Vagina (tissue), 2 donors: ENCODE results near the gene NXPE3. TPM values are rescaled to one million over a fixed set of nuclear protein-coding genes. Genes with fewer than 3 reads are reported as not detected.

ENCODE experiments used
- DNase-seq, 2 donors: peaks; one replicate each; pipeline ENCODE4 v3.0.0-alpha.2; 2017; ENCODE audit errors: extremely low spot score in 2 of 2
- H3K27ac ChIP-seq: fragments of 200-600 bp; sonication (generic); one replicate; pipeline ENCODE4 v1.5.1; 2019
- H3K27me3 ChIP-seq: fragments of 200-600 bp; sonication (generic); one replicate; pipeline ENCODE4 v1.5.1; 2019
- H3K36me3 ChIP-seq, 2 donors: fragments of 200-600 bp; sonication (generic); one replicate each; pipeline ENCODE4 v1.5.1; 2017 to 2019
- H3K4me1 ChIP-seq: fragments of 200-600 bp; sonication (generic); one replicate; pipeline ENCODE4 v1.5.1; 2019
- H3K4me3 ChIP-seq, 2 donors: fragments of 200-600 bp; sonication (generic); 1 replicate in 1 of 2; 2 replicates in 1 of 2; pipeline ENCODE4 v1.5.1; 2016 to 2019
- H3K9me3 ChIP-seq: fragments of 200-600 bp; sonication (generic); one replicate; pipeline ENCODE4 v1.5.1; 2019
- POLR2A ChIP-seq, 2 donors: fragments of 450-650 bp; IDR thresholded peaks; one replicate each; pipeline ENCODE4 v1.6.1; 2017; ENCODE audit warnings: antibody characterized with exemption in 2 of 2, mild to moderate bottlenecking in 2 of 2, moderate library complexity in 2 of 2
- POLR2AphosphoS5 ChIP-seq, 2 donors: sonication (generic); formaldehyde crosslinking; IDR thresholded peaks; one replicate each; pipeline ENCODE4 v1.9.0; 2017; ENCODE audit warnings: antibody characterized with exemption in 2 of 2, mild to moderate bottlenecking in 2 of 2, low read depth in 1 of 2; ENCODE audit not compliant: insufficient read depth in 1 of 2
- intact Hi-C: fragments of 100-400 bp; cut with DNase I; formaldehyde crosslinking; loops from one replicate; pipeline ENCODE4 v1.15.1; 2023
- total RNA-seq: library from RNA; depleted of rRNA; stranded (reverse); fragments of >200 nt; gene quantifications from one replicate; pipeline ENCODE4 v1.2.3, GENCODE V29; 2016
- TF ChIP-seq, protein P1 (sequence below), 3 experiments: fragments of 450-650 bp in 2 of 3; fragments of 200-600 bp in 1 of 3; sonication (generic) in 1 of 3; IDR thresholded peaks; one replicate each; pipeline ENCODE4 v1.5.1; 2017 to 2019; ENCODE audit warnings: antibody characterized with exemption in 3 of 3, mild to moderate bottlenecking in 2 of 3, moderate library complexity in 2 of 3

Gene NXPE3
- total RNA-seq, 1 donor from 2014 or later = 13.3 TPM

DNA sequence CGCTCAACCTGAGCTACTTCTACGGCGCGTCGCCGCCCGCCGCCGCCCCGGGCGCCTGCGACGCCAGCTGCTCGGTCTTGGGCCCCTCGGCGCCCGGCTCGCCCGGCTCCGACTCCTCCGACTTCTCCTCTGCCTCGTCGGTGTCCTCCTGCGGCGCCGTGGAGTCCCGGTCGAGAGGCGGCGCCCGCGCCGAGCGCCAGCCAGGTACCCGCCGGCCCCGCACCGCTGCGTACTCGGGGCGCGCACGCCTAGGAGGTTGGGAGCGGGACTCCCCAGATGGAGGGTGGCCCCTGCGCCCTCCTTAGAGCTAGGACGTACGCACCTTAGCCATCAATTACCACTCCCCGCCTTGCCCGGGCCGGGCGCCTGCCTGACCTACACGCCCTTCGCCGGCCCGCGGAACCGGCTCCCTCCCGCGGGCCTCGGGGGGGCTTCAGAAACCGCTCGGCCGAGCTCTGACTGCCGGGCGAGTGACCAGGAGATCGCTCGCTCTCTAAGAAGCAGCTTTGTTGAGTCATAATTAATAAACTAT, 70.8 kb downstream of the NXPE3 start:
- TF ChIP-seq, protein P1, sequence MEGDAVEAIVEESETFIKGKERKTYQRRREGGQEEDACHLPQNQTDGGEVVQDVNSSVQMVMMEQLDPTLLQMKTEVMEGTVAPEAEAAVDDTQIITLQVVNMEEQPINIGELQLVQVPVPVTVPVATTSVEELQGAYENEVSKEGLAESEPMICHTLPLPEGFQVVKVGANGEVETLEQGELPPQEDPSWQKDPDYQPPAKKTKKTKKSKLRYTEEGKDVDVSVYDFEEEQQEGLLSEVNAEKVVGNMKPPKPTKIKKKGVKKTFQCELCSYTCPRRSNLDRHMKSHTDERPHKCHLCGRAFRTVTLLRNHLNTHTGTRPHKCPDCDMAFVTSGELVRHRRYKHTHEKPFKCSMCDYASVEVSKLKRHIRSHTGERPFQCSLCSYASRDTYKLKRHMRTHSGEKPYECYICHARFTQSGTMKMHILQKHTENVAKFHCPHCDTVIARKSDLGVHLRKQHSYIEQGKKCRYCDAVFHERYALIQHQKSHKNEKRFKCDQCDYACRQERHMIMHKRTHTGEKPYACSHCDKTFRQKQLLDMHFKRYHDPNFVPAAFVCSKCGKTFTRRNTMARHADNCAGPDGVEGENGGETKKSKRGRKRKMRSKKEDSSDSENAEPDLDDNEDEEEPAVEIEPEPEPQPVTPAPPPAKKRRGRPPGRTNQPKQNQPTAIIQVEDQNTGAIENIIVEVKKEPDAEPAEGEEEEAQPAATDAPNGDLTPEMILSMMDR (IDR thresholded peaks at IDR 0.05) = no peak
- TF ChIP-seq POLR2AphosphoS5 (IDR thresholded peaks at IDR 0.05; ENCODE audit: insufficient read depth in 1 of 2, low read depth in 1 of 2) = peak in 1 of 2 donors; percentile 34
- peak overlapping the region; percentile 65 to 91 for H3K4me3 ChIP-seq
- H3K4me1 ChIP-seq = peaks cover 25% of the 10 kb centered on the region
- H3K36me3 ChIP-seq = peaks cover 0 to 28% of the 10 kb centered on the region in 2 donors
- intact Hi-C loops = loop anchor here (2.0 kb wide), 1 partner anchor 23 kb away; no protein-coding TSS in a partner anchor
- peak overlapping the region; percentile 99 for H3K27ac ChIP-seq
- no peaks in the 10 kb centered on the region for H3K27me3 ChIP-seq
- DNase-seq = no peak
- no peaks in the 10 kb centered on the region for H3K9me3 ChIP-seq

DNA sequence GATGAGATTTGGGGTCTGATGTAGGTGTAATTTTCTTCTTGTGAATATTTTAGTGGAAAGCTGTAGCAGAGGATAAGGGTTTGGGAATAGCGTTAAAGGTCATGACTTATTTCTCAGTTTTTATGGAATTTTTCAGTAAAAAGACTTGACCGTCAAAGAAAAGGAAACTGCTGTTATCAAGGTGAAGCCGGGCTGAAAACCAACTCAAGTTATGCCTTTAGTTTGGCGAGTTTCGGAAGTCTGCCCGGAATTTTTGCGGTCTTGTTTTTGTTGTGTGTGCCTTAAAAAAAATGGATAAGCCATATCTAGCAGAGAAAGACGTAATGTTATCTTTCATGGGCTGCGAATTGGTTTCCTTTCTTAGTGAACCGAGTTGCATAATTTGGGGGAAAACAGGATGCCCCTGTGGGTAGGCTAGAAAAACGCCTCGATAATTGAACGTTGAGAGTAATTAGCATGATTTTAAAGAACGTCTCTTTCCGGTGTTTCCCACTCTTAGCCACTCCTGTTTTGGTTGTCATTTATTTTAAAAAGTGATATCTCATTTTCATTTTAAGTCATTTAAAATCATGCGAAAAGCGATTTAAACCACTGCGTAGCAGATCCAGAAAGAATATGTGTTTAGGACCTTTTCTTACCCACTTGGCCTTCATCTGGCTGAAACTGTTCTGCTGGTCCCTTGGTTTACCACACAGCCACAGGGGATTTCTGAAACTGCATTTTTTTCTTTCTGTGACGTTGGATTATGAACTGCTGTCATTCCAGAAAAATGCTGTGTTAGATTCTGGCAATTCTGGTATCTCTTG, 71.4 kb downstream of the NXPE3 start:
- intact Hi-C loops = no loop called here
- TF ChIP-seq, protein P1 (IDR thresholded peaks at IDR 0.05) = no peak
- TF ChIP-seq POLR2A (IDR thresholded peaks at IDR 0.05) = no peak
- no peak for TF ChIP-seq POLR2AphosphoS5 (IDR thresholded peaks at IDR 0.05; ENCODE audit: insufficient read depth in 1 of 2, low read depth in 1 of 2)
- Histone ChIP-seq H3K4me1 (peaks cover 25% of the 10 kb centered on the region), H3K36me3 (peaks cover 0 to 34% of the 10 kb centered on the region in 2 donors), H3K9me3 (no peaks in the 10 kb centered on the region), H3K27ac (peak overlapping the region; percentile 99), H3K4me3 (peak overlapping the region; percentile 65 to 91), H3K27me3 (no peaks in the 10 kb centered on the region)
- no peak for DNase-seq

DNA sequence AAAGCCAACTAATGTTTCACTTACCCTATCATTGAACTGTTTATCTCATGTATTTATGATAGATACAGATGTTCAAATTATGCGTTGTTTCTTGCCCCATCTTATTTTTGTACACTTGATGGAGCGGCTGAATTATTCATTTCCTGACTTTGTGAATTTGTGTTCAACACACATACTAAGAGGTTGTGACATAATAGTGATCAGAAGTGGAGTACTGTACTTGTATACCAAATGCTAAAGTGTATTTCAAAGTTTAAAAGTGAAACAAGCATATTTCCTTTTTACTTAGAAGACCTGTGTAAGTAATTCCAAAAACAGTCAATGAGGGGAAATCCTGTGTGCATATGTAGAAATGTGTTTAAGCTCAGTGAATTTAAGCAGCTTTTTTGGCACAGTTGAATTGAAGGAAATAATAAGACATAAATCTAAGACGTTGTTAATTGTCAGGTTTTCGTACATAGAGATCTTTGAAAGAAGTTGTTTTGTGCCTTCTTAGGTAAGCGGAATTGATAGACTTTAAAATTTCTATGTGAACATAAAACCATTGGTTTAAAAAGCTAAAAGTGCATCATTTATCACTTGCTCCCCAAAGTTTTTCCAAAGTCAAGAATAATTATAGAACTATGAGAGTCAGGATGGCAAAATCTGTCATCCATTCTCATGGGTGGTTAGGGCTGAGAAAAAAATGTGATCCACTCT, 72.2 kb downstream of the NXPE3 start:
- intact Hi-C loops = no loop called here
- peak overlapping the region; percentile 65 to 91 for H3K4me3 ChIP-seq
- H3K36me3 ChIP-seq = peaks cover 0 to 42% of the 10 kb centered on the region in 2 donors
- peak overlapping the region; percentile 99 for H3K27ac ChIP-seq
- no peaks in the 10 kb centered on the region for H3K9me3 ChIP-seq
- DNase-seq = no peak
- TF ChIP-seq, protein P1 (IDR thresholded peaks at IDR 0.05) = no peak
- TF ChIP-seq POLR2AphosphoS5 (IDR thresholded peaks at IDR 0.05; ENCODE audit: insufficient read depth in 1 of 2, low read depth in 1 of 2) (peak in 1 of 2 donors; percentile 41), POLR2A (IDR thresholded peaks at IDR 0.05) (no peak)
- H3K4me1 ChIP-seq = peaks cover 25% of the 10 kb centered on the region
- no peaks in the 10 kb centered on the region for H3K27me3 ChIP-seq

DNA sequence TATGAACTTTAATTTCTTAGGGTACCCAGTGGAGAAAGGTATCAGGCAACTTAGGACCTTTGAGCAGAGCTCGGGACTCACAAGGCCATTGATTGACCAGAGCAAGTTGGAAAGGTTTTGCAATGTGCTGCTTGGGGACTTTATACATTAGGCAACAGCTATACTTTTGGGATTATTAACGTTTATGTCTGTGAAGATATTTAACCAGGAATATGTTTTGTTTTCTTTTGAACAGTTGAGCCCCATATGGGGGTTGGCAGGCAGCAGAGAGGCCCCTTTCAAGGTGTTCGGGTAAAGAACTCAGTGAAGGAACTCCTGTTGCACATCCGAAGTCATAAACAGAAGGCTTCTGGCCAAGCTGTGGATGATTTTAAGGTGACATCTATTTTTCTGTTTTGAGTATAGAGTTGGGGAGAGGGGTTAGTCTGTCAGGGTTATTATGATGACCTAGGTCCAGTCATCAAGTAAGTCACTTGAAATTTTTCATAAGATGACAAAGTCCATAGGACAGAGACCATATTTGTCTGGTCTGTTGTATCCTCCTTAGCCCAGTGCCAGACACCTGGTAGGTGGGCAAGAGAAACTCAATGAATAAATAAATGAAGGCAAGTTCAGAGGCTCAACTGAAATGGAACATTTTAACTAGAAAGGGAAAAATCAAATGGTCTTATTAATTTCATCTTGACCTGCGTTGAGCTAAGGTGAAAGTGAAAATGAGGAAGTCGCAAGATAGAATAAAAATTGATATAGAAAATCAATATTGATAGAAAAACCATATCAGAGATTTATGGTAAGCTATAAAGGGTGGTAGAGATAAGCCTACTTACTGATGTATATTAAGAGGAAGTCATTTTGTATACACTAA, 73.1 kb downstream of the NXPE3 start:
- intact Hi-C loops = no loop called here
- Histone ChIP-seq H3K36me3 (peaks cover 0 to 51% of the 10 kb centered on the region in 2 donors), H3K27me3 (no peaks in the 10 kb centered on the region), H3K4me3 (peak overlapping the region; percentile 65 to 91), H3K4me1 (peaks cover 28% of the 10 kb centered on the region), H3K9me3 (no peaks in the 10 kb centered on the region), H3K27ac (peak overlapping the region; percentile 99)
- TF ChIP-seq POLR2AphosphoS5 (IDR thresholded peaks at IDR 0.05; ENCODE audit: insufficient read depth in 1 of 2, low read depth in 1 of 2) (no peak), POLR2A (IDR thresholded peaks at IDR 0.05) (no peak)
- TF ChIP-seq, protein P1 (IDR thresholded peaks at IDR 0.05) = no peak
- DNase-seq = no peak
